NCI-H2081 (cell line): ENCODE results near the gene NOXA1.

ENCODE experiments used
- DNase-seq, 2 experiments: peaks; one replicate each; lab custom pipeline; 2025; lab: John Stamatoyannopoulos, UW

The NOXA1 gene

GRCh38 chr9:137427454-137428310 lies 4.5 kb downstream of the NOXA1 start:
- DNase-seq, result no peak

DNA sequence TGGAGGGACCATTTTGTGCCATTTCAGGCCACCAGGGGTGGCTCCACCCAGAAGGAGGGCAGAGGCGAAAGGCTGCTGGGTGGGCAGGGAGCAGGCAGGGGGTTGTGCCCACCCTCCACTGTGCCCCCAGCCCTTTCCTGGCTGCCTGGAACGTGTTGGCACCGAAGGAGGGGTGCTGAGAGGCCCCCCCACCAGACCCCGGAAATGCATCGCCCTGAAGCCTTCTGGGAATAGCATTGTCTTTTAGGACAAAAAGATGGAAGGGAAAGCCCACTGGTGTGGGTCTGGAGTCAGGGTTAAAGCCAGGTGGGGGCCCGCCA lies 5.1 kb downstream of the NOXA1 start:
- DNase-seq, result no peak

GRCh38 chr9:137428841-137429545 lies 5.8 kb downstream of the NOXA1 start:
- no peak for DNase-seq

DNA sequence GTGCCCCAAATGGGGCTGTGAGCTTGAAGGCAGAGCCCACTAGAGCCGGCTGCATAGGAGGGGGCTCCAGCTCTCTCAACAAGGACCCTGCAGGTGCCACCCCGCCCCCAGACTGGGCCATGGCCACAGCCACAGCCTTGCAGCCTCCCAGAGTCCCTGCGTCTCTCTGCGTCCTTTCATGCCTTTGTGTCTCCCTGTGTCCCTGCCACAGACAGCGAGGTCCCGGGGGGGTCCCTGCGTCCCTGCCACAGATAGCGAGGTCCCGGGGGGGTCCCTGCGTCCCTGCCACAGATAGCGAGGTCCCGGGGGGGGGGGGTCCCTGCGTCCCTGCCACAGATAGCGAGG lies 6.3 kb downstream of the NOXA1 start:
- no peak for DNase-seq

- peak; percentile 44 for DNase-seq
These were observed 7.0 kb downstream of the NOXA1 start for GRCh38 chr9:137429974-137430722.

GRCh38 chr9:137430723-137431415 lies 7.7 kb downstream of the NOXA1 start:
- DNase-seq, result no peak

GRCh38 chr9:137431416-137431931 lies 8.3 kb downstream of the NOXA1 start:
- no peak for DNase-seq

DNA sequence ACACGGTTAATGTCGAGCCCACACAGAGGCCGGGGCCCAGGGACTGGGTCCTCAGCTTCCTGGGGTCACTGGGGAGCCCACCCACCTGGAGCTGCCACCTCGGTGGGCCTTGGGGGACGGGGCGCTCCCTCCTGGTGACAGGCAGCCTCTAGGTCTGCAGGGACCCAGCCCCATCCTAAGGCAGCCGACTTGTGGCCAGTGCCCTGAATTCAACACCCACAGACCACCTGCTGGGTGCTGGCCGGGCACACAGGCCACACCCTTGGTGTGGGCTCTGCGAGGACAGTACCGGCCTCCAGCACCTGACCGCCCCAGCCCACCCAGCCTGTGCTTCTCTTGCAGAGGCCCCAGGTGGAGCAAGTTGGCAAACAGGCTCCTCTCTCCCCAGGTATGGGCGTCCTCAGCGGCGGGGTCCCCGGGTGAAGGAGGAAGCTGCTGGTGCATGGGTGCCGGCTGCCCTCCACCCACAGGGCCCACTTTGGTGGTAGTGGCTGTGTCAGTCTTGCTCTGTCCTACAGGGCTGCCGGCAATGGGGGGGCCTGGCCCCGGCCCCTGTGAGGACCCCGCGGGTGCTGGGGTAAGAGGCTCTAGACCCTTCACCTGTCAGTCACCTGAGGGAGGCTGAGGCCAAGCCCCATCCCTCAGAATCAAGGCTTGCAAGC lies 9.6 kb downstream of the NOXA1 start:
- no peak for DNase-seq

DNA sequence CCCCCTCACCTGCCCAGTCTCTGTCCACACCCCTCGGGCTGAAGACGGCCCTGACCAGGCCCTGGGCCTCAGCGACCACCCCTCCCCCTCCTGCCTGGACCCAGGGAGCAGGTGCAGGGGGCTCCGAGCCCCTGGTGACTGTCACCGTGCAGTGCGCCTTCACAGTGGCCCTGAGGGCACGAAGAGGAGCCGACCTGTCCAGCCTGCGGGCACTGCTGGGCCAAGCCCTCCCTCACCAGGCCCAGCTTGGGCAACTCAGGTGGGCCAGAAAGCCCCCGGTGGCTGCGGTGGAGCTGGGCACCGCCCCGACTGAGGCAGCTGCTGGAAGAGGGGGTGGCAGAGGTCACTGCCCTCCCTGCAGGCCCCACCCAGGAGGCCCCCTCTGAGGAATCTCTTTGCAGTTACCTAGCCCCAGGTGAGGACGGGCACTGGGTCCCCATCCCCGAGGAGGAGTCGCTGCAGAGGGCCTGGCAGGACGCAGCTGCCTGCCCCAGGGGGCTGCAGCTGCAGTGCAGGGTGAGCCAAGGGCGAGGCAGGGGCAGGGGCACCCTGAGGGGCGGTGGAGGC lies 10.2 kb downstream of the NOXA1 start:
- DNase-seq, result no peak

- DNase-seq, result no peak
These were observed 10.8 kb downstream of the NOXA1 start for GRCh38 chr9:137433916-137434431.

DNA sequence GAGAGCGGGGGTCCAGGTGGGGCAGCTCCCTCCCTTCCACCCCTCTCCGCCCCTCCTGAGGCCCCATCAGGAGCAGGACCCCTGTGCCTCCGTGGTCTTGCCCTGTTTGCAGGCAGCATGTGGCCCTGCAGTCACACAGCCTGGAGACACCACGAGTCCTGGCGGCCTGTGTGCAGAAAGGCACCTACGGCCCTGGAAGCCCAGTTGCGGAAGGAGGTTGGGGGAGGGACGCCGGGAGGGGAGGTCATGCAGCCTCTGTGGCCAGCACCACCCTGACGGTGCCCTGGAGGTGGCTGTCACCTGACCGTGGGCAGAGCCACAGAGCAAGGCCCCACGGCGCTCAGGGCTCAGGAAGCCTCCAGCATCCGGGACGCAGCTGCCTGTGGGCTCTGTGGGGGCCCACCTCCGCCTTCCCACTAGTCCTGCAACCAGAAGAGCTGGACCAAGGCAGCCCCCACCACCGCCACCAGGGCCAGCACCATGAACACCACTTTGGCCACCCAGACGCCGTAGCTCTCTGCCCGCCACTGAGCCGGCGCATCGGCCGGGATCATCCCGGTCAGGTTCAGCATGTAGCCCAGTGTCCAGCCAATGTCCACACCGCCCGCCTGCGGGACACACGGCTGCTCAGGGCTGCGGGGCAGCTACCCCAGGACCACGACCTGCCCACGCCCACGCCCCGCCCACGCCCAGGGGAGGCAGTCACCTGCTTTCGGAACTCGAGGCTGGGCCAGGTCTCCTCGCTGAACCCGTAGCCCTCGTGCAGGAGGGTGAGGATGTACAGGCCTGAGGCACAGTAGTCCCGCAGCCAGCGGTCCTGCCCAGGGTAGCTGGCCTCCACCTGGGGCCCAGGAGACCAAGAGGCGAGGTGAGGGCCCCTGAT lies 11.5 kb downstream of the NOXA1 start:
- DNase-seq, result no peak

DNA sequence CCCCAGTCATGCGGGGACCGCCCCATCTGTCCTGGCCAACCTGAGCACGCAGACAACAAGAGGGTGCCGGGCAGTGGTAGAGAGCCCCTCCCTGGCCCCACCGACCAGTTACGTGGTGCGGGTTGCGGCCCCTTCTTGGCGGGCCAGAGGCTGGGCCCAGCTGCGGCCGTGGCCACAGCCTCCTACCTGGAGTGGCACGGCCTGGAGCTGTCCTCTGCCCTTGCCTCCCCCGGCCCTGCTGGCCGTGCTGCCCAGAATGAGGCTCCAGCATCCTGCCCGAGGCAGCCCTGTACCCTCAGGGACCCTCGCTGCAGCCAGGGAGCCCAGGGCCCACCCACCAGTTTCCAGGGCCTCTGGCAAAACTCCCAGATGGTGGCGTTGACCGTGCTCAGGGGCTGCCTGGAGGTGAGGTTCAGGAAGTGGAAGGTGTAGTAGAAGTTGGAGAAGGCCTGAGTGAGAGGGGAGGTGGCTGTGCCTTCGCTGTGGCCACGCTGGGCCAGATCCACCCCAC lies 12.2 kb downstream of the NOXA1 start:
- no peak for DNase-seq

DNA sequence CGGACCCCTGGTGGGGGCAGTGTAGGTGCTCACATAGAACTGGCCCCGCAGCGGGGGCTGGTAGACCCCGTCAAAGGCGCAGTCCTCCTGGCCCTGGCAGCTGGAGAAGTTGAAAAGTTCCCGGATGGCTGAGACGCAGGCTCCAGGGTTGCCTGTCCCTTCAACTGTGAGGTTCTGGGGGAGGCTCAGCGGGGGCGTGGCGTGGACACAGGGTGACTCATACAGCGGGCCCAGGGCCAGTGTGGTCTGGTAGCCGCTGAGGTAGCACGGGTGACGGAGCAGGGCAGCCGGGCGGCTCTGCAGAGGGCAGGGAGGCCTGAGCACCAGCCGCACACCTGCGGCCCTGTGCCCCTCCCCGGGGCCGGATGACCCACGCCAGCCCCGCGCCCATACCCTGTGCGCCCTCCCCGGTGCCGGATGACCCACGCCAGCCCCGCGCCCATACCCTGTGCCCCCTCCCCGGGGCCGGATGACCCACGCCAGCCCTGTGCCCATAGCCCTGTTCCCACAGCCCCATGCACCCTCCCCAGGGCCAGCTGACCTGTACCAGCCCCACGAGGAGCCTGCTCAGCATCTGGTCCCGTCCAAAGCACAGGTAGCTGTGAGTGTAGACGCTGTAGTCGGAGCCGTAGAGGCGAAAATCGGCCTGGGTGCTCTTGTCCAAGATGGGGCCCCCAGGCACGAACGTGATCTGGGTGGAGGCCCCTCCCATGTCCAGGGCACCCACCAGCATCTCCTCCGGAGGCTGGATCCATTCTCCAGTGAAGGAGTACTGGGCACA lies 13.0 kb downstream of the NOXA1 start:
- no peak for DNase-seq

- no peak for DNase-seq
These were observed 13.8 kb downstream of the NOXA1 start for GRCh38 chr9:137436761-137437600.

- no peak for DNase-seq
These were observed 14.7 kb downstream of the NOXA1 start for GRCh38 chr9:137437691-137438590.

DNA sequence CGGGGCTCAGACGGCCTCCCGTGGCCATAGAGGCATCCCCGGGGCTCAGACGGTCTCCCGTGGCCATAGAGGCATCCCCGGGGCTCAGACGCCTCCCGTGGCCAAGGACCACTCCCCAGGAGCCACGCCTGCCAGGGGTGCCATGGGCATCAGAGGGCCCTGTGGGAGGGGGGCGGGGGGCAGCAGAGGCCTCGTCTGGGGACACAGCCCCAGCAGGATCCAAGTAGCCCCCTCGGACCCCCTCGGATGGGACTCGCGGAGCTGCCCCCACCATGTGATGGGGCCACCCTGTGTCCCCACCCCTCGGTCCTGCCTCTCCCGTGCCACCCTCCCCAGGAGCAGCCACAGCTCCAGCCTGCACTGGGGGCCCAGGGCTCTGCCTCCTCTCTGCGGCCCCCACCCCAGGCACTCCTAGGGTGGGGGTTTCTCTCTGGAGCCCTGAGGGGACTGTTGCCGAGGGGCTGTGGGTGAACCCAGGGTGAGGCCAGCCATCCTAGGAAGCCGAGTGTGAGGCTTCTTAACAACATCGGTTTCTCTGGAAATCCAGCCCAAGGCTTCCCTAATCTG lies 15.5 kb downstream of the NOXA1 start:
- DNase-seq, result no peak
